H1 (cell line): ENCODE data around the gene OLAH. TPM values are rescaled to one million over a fixed set of nuclear protein-coding genes. Genes with fewer than 3 reads are reported as not detected.

ENCODE experiments used
- CTCF ChIA-PET: fragments of 300-600 bp; sonication (Branson Sonifier 250); formaldehyde crosslinking; loops from one replicate; lab custom pipeline; 2021; ENCODE audit not compliant: partially characterized antibody; lab: Charles Lee
- POLR2A ChIA-PET: fragments of 300-600 bp; sonication (Branson Sonifier 250); formaldehyde crosslinking; loops from one replicate; lab custom pipeline; 2021; ENCODE audit warnings: inconsistent platforms; ENCODE audit not compliant: partially characterized antibody; lab: Charles Lee
- DNase-seq, 2 experiments: peaks; one replicate each; pipeline versions ENCODE4 v3.0.0 to v3.0.0-alpha.2; 2010 to 2022; ENCODE audit warnings: low spot score in 2 of 2, low read depth in 1 of 2, mixed read lengths in 1 of 2
- FAIRE-seq: peaks from 2 replicates; lab custom pipeline; 2011; peaks lifted over from hg19 to GRCh38; lab: Jason Lieb, UNC
- H2AFZ ChIP-seq: 2 replicates; pipeline ENCODE4 v1.8.1; 2012; ENCODE audit warnings: low read length, inconsistent platforms
- H2AK5ac ChIP-seq: 2 replicates; pipeline ENCODE4 v1.6.1; 2013; ENCODE audit warnings: low read depth, low read length
- H2BK120ac ChIP-seq: replicated peaks from 2 replicates; pipeline ENCODE3; 2013; ENCODE audit warnings: low read depth, low read length, inconsistent platforms
- H2BK12ac ChIP-seq: 2 replicates; pipeline ENCODE4 v1.6.1; 2013; ENCODE audit warnings: low read depth, low read length
- H2BK15ac ChIP-seq: 2 replicates; pipeline ENCODE4 v1.6.1; 2013; ENCODE audit warnings: low read length
- H2BK20ac ChIP-seq: 2 replicates; pipeline ENCODE4 v1.6.1; 2013; ENCODE audit warnings: low read length
- H2BK5ac ChIP-seq: 2 replicates; pipeline ENCODE4 v1.6.1; 2013; ENCODE audit warnings: low read depth, low read length
- H3K14ac ChIP-seq: 2 replicates; pipeline ENCODE4 v1.6.1; 2013; ENCODE audit warnings: inconsistent platforms; ENCODE audit not compliant: insufficient read length
- H3K18ac ChIP-seq: 2 replicates; pipeline ENCODE4 v1.6.1; 2013; ENCODE audit warnings: low read length; ENCODE audit errors: extremely low read depth
- H3K23ac ChIP-seq: 2 replicates; pipeline ENCODE4 v1.6.1; 2013; ENCODE audit warnings: inconsistent platforms; ENCODE audit not compliant: insufficient read length
- H3K23me2 ChIP-seq: 2 replicates; pipeline ENCODE4 v1.6.1; 2013; ENCODE audit warnings: low read depth, low read length
- H3K27ac ChIP-seq: 2 replicates; pipeline ENCODE4 v1.6.1; 2011; ENCODE audit warnings: low read depth, low read length, inconsistent platforms
- H3K27me3 ChIP-seq, 4 experiments: replicated peaks in 1 of 4; 1 replicate in 1 of 4; 2 replicates in 3 of 4; pipeline versions ENCODE4 v1.6.1 to v1.8.1; 2011 to 2013; ENCODE audit warnings: low read length in 3 of 4, mild to moderate bottlenecking in 3 of 4, inconsistent platforms in 2 of 4, mixed read lengths in 2 of 4, moderate library complexity in 1 of 4; ENCODE audit not compliant: control insufficient read depth in 3 of 4, insufficient read depth in 3 of 4; ENCODE audit errors: extremely low read depth in 1 of 4
- H3K36me3 ChIP-seq, 4 experiments: 2 replicates each; pipeline versions ENCODE4 v1.6.1 to v1.8.1; 2011 to 2013; ENCODE audit warnings: mild to moderate bottlenecking in 4 of 4, low read length in 3 of 4, moderate library complexity in 2 of 4, control low read depth in 1 of 4, inconsistent platforms in 1 of 4; ENCODE audit not compliant: insufficient read depth in 4 of 4, control insufficient read depth in 2 of 4
- H3K4ac ChIP-seq: replicated peaks from 2 replicates; pipeline ENCODE3; 2013; ENCODE audit warnings: low read length, low read depth, mixed read lengths, inconsistent platforms; ENCODE audit not compliant: insufficient read length
- H3K4me1 ChIP-seq, 4 experiments: replicated peaks in 1 of 4; 1 replicate in 1 of 4; 2 replicates in 3 of 4; pipeline versions ENCODE4 v1.6.1 to v1.8.1; 2011 to 2013; ENCODE audit warnings: low read length in 3 of 4, inconsistent platforms in 2 of 4, mixed read lengths in 1 of 4; ENCODE audit not compliant: insufficient read depth in 4 of 4, control insufficient read depth in 3 of 4
- H3K4me2 ChIP-seq, 2 experiments: 2 replicates each; pipeline versions ENCODE4 v1.6.1 to v1.8.1; 2011 to 2013; ENCODE audit warnings: low read depth in 2 of 2, low read length in 2 of 2, control low read depth in 1 of 2, inconsistent platforms in 1 of 2, mild to moderate bottlenecking in 1 of 2; ENCODE audit not compliant: insufficient read depth in 1 of 2
- H3K4me3 ChIP-seq, 4 experiments: fragments of 200-600, 300-600 bp in 1 of 4; sonication (generic), shearing (Covaris generic), sonication (Bioruptor Twin) in 1 of 4; 2 replicates each; pipeline versions ENCODE4 v1.5.1 to v1.8.1; 2011 to 2016; ENCODE audit warnings: low read length in 4 of 4, low read depth in 3 of 4, control low read depth in 2 of 4, inconsistent platforms in 2 of 4, mild to moderate bottlenecking in 2 of 4, mixed read lengths in 1 of 4, moderate library complexity in 1 of 4; ENCODE audit not compliant: insufficient read depth in 2 of 4; ENCODE audit errors: extremely low read depth in 1 of 4
- H3K56ac ChIP-seq: replicated peaks from 2 replicates; pipeline ENCODE3; 2013; ENCODE audit warnings: low read depth, mild to moderate bottlenecking, mixed read lengths, low read length, inconsistent platforms; ENCODE audit not compliant: insufficient read length
- H3K79me1 ChIP-seq: 2 replicates; pipeline ENCODE4 v1.6.1; 2013; ENCODE audit warnings: low read depth, low read length, control low read depth
- H3K79me2 ChIP-seq, 2 experiments: 2 replicates each; pipeline versions ENCODE4 v1.6.1 to v1.8.1; 2012 to 2013; ENCODE audit warnings: low read length in 2 of 2, mild to moderate bottlenecking in 2 of 2, inconsistent platforms in 1 of 2; ENCODE audit not compliant: insufficient read depth in 2 of 2, control insufficient read depth in 1 of 2
- H3K9ac ChIP-seq, 4 experiments: replicated peaks in 1 of 4; 1 replicate in 1 of 4; 2 replicates in 3 of 4; pipeline versions ENCODE4 v1.6.1 to v1.8.1; 2011 to 2013; ENCODE audit warnings: low read depth in 3 of 4, low read length in 3 of 4, control low read depth in 2 of 4, mild to moderate bottlenecking in 2 of 4, moderate library complexity in 2 of 4, inconsistent platforms in 1 of 4; ENCODE audit errors: extremely low read depth in 1 of 4
- H3K9me3 ChIP-seq, 2 experiments: 2 replicates each; pipeline versions ENCODE4 v1.6.1 to v1.8.1; 2012 to 2013; ENCODE audit warnings: mild to moderate bottlenecking in 2 of 2, moderate library complexity in 2 of 2, control low read depth in 1 of 2, inconsistent platforms in 1 of 2, low read depth in 1 of 2, low read length in 1 of 2, mixed read lengths in 1 of 2; ENCODE audit not compliant: insufficient read depth in 2 of 2
- H4K20me1 ChIP-seq, 2 experiments: replicated peaks in 1 of 2; 2 replicates each; pipeline versions ENCODE3 to v1.8.1; 2011 to 2013; ENCODE audit warnings: inconsistent platforms in 2 of 2, low read length in 2 of 2, mild to moderate bottlenecking in 1 of 2; ENCODE audit not compliant: insufficient read depth in 2 of 2, control insufficient read depth in 1 of 2
- H4K5ac ChIP-seq: 2 replicates; pipeline ENCODE4 v1.6.1; 2013; ENCODE audit warnings: low read length, low read depth, mixed read lengths, inconsistent platforms; ENCODE audit not compliant: insufficient read length
- H4K8ac ChIP-seq: 2 replicates; pipeline ENCODE4 v1.8.0; 2013; ENCODE audit warnings: mild to moderate bottlenecking, moderate library complexity, low read length, inconsistent platforms; ENCODE audit not compliant: insufficient read depth; ENCODE audit errors: extremely low read depth
- H4K91ac ChIP-seq: replicated peaks from 2 replicates; pipeline ENCODE3; 2013; ENCODE audit warnings: low read length, mixed read lengths, inconsistent platforms; ENCODE audit not compliant: insufficient read length
- BCL11A ChIP-seq, 2 experiments: IDR thresholded peaks; one replicate each; pipeline ENCODE4 v1.6.1; 2011; ENCODE audit warnings: low read depth in 2 of 2, low read length in 2 of 2, mild to moderate bottlenecking in 2 of 2
- SRF ChIP-seq: IDR thresholded peaks from 2 replicates; pipeline ENCODE4 v1.6.1; 2011; ENCODE audit warnings: mild to moderate bottlenecking, low read depth, low read length, moderate library complexity
- YY1 ChIP-seq: IDR thresholded peaks from 2 replicates; pipeline ENCODE4 v1.6.1; 2011; ENCODE audit warnings: low read depth, mild to moderate bottlenecking, low read length
- ZNF274 ChIP-seq: IDR thresholded peaks from 2 replicates; pipeline ENCODE4 v1.7.0; 2012; ENCODE audit warnings: low read length, borderline replicate concordance; ENCODE audit errors: extremely low read depth
- WGBS, 2 experiments: shearing (Covaris generic) in 1 of 2; methylation state at CpG; one replicate each; pipeline versions ENCODE4 v1.1.6 to v1.1.7; 2013 to 2015; ENCODE audit warnings: low lambda C conversion rate in 2 of 2, mixed read lengths in 2 of 2, inconsistent platforms in 1 of 2, low coverage in 1 of 2, missing lambda C conversion rate in 1 of 2; ENCODE audit not compliant: insufficient replicate concordance in 2 of 2, insufficient coverage in 1 of 2, insufficient read length in 1 of 2; ENCODE audit errors: extremely low coverage in 1 of 2, missing lambda C conversion rate in 1 of 2; 5-methylcytosine and 5-hydroxymethylcytosine counted together
- polyA plus RNA-seq, 7 experiments: library from polyadenylated mRNA; depleted of rRNA in 3 of 7; stranded (reverse) in 5 of 7; unstranded in 2 of 7; fragments of >200 nt in 5 of 7; fragments of 200-250 nt in 2 of 7; gene quantifications; 1 replicate in 5 of 7; 2 replicates in 1 of 7; 4 replicates in 1 of 7; pipeline versions ENCODE4 v1.2.1 to v1.2.3, GENCODE V29; 2011 to 2013; ENCODE audit warnings: missing spikeins in 2 of 7, mixed read lengths in 2 of 7
- total RNA-seq: library from RNA; stranded (reverse); fragmentation: NEBNext Ultra II Directional; extraction: Animal tissue kit (Norgen Biotek cat#: 25700); gene quantifications from 2 replicates; pipeline ENCODE4 v1.2.1, GENCODE V29; 2021
- TF ChIP-seq, protein P1 (sequence below): IDR thresholded peaks from 2 replicates; pipeline ENCODE4 v1.6.1; 2011; ENCODE audit warnings: low read depth, mild to moderate bottlenecking, low read length; ENCODE audit not compliant: insufficient read depth

Gene OLAH
- total and polyA plus RNA-seq, 2 of the 8 experiments (the other 6 are each of a cell fraction or from before 2014, with no cell fraction given) = not detected

DNA sequence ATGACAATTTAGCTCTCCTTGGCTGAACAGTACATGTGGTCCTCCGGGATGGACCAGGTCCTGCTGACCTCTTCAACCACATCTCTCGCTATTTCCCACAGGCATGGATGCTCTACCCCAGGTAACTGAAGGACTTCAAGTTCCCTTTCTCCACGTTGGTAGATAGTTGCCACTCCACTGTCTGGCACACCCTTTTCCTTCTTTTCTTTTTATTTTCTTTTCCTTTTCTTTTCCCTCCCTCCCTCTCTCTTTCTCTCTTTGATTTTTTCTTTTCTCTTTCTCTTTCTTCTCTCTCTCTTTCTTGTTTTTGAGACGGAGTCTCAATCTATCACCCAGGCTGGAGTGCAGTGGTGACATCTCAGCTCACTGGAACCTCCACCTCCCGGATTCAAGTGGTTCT is 47.7 kb downstream of the OLAH start:
- FAIRE-seq (no peak), DNase-seq (no peak)
- Histone ChIP-seq H3K23ac (no peak overlapping the region), H3K4me1 (peaks cover 0 to 2% (median 0%) of the 10 kb centered on the region in 4 experiments; a peak in 1 of 7 replicates), H2BK20ac (no peak overlapping the region), H3K27me3 (no peaks in the 10 kb centered on the region; a peak in 1 of 7 replicates), H3K36me3 (no peaks in the 10 kb centered on the region), H3K23me2 (peaks cover 2% of the 10 kb centered on the region; the same call in 1 of the 2 replicates), H2AFZ (no peak overlapping the region), H3K56ac (no peak overlapping the region), H2BK5ac (no peak overlapping the region), H3K4me2 (no peak overlapping the region), H4K8ac (no peak overlapping the region), H3K9ac (no peak overlapping the region), H3K79me2 (no peaks in the 10 kb centered on the region), H3K4me3 (no peak overlapping the region), H4K91ac (no peak overlapping the region), H2BK120ac (no peak overlapping the region), H3K79me1 (no peaks in the 10 kb centered on the region), H2AK5ac (no peak overlapping the region), H2BK15ac (no peak overlapping the region), H3K27ac (no peak overlapping the region), H3K9me3 (no peaks in the 10 kb centered on the region), H3K18ac (no peak overlapping the region), H4K20me1 (no peaks in the 10 kb centered on the region), H4K5ac (no peak overlapping the region), H3K14ac (no peak overlapping the region), H3K4ac (no peak overlapping the region), H2BK12ac (no peak overlapping the region)
- POLR2A ChIA-PET = interaction anchor here (1.3 to 1.5 kb wide), 2 partner anchors 8 to 14 kb away, joined by 3 to 6 read pairs; no protein-coding TSS in a partner anchor
- 80% methylated on average over 5 of the region's 5 CpGs; no CpG with 5 or more reads in 1 of the 2 experiments for WGBS, 2 experiments
- TF ChIP-seq ZNF274 (no peak), SRF (no peak), YY1 (no peak), BCL11A (IDR thresholded peaks at IDR 0.05; ENCODE audit: low read depth in 2 of 2, low read length in 2 of 2) (no peak)
- TF ChIP-seq, protein P1, sequence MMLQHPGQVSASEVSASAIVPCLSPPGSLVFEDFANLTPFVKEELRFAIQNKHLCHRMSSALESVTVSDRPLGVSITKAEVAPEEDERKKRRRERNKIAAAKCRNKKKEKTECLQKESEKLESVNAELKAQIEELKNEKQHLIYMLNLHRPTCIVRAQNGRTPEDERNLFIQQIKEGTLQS = no peak
- CTCF ChIA-PET = no interaction called here
